ENCODE results near the gene CALCOCO1. TPM values are rescaled to one million over a fixed set of nuclear protein-coding genes. Genes with fewer than 3 reads are reported as not detected.

The CALCOCO1 gene
- total RNA-seq, 1 donor from 2014 or later, result 25.3 TPM

DNA sequence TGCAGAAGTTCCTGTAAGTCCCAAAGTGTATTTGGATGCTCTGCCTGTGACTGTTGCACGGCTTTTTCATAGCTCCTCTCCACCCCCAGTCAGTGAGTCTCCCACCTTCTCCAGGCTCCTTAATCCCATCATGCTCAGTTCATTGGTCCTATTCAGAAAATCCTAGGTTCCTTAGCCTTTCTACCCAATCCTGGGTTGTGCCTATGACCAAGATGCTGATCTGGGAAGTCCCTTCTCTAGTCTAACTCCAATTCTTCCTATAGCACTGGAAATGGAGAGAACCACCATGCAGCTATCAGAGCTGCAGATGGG, 16.8 kb upstream of the CALCOCO1 start:
- DNase-seq (ENCODE audit: low spot score), result peak; percentile 85
- no peaks in the 10 kb centered on the region for H4K20me1 ChIP-seq (ENCODE audit: low read depth)
- H3K36me3 ChIP-seq, result no peaks in the 10 kb centered on the region
- peaks cover 24% of the 10 kb centered on the region for H3F3A ChIP-seq (ENCODE audit: low read depth)
- Mint-ChIP-seq H3K27me3 (ENCODE audit: insufficient read depth, low read depth) (peaks cover 26% of the 10 kb centered on the region), H3K9me3 (no peaks in the 10 kb centered on the region), H3K27ac (no peak overlapping the region), H3K4me3 (peak overlapping the region; percentile 28), H3K4me1 (peaks cover 32% of the 10 kb centered on the region), H3K36me3 (no peaks in the 10 kb centered on the region)
- TF ChIP-seq EZH2phosphoT487 (IDR thresholded peaks at IDR 0.05) (no peak), EZH2 (IDR thresholded peaks at IDR 0.05) (no peak), CTCF (IDR thresholded peaks at IDR 0.05) (no peak)
- peaks cover 94% of the 10 kb centered on the region for H3K27me3 ChIP-seq
- H3K9ac ChIP-seq, result no peak overlapping the region
- no peaks in the 10 kb centered on the region for H3K9me3 ChIP-seq (ENCODE audit: low read depth)
- H3K4me1 ChIP-seq, result peaks cover 54% of the 10 kb centered on the region
- peak overlapping the region; percentile 74 for H3K4me2 ChIP-seq
- H3K4me3 ChIP-seq, result peak overlapping the region; percentile 22
- H3K79me2 ChIP-seq (ENCODE audit: low read depth), result no peaks in the 10 kb centered on the region
- H3K27ac ChIP-seq, result no peak overlapping the region
- no peak overlapping the region for H2AFZ ChIP-seq (replicated peaks)

DNA sequence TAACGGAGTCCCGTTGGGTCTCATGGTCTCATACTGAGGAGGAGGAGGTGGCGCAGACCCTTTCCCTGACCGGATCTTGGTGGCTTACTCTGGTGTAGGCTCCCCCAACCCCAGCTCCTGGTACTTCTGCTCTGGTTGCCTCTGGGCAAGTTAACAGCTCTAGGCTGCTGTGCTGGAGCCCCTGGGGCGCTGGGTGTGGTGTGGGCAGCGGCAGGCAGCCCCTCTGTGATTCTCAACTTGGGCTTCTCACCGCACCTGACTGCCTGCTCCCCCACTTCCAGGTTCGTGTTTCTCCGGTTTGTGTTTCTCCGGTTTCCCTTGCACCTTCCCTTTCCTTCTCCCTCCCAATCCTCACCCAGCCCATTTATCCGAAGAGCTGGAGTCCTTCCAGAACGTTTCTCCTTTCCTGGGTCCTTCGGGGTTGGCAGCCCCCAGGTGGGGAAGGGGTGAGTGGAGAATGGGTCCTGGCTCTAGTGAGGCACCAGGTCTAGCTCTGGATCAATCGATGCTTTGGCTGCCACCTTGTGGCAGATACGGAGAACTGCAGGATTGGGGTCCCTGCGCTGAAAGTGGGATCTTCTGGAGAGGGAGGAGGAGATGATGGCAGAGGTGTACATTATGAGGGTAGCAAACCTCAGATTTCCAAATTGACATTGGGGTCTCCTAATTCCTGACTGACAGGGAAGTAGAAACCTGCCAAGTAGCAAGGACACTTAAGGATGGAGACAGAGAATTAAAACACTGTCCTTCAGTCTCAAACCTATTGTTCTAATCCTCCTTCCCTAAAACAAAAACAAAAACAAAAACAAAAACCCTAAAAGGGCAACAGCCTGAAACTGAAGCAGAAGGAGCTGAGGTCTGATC, 16.2 kb upstream of the CALCOCO1 start:
- Histone ChIP-seq H3K79me2 (ENCODE audit: low read depth) (no peaks in the 10 kb centered on the region), H2AFZ (replicated peaks) (peak overlapping the region; percentile 30), H3K9ac (no peak overlapping the region), H4K20me1 (ENCODE audit: low read depth) (no peaks in the 10 kb centered on the region), H3K4me1 (peaks cover 56% of the 10 kb centered on the region), H3K27ac (no peak overlapping the region), H3K4me2 (peak overlapping the region; percentile 74), H3K9me3 (ENCODE audit: low read depth) (no peaks in the 10 kb centered on the region), H3K36me3 (no peaks in the 10 kb centered on the region), H3K4me3 (peak overlapping the region; percentile 22), H3K27me3 (peaks cover 94% of the 10 kb centered on the region), H3F3A (ENCODE audit: low read depth) (peaks cover 26% of the 10 kb centered on the region)
- TF ChIP-seq EZH2phosphoT487 (IDR thresholded peaks at IDR 0.05) (no peak), EZH2 (IDR thresholded peaks at IDR 0.05) (peak; percentile 52), CTCF (IDR thresholded peaks at IDR 0.05) (peak; percentile 93)
- H3K27me3 Mint-ChIP-seq (ENCODE audit: insufficient read depth, low read depth), result peaks cover 26% of the 10 kb centered on the region
- H3K4me1 Mint-ChIP-seq, result peaks cover 36% of the 10 kb centered on the region
- H3K36me3 Mint-ChIP-seq, result no peaks in the 10 kb centered on the region
- peak; percentile 84 for DNase-seq (ENCODE audit: low spot score)
- peak overlapping the region; percentile 61 for H3K27ac Mint-ChIP-seq
- no peaks in the 10 kb centered on the region for H3K9me3 Mint-ChIP-seq
- peak overlapping the region; percentile 52 for H3K4me3 Mint-ChIP-seq

GRCh38 chr12:53740130-53740491, 12.9 kb upstream of the CALCOCO1 start:
- H3K4me3 Mint-ChIP-seq, result no peak overlapping the region

More at GRCh38 chr12:53740130-53740491, 12.9 kb upstream of the CALCOCO1 start:
- peaks cover 97% of the 10 kb centered on the region for H3K27me3 ChIP-seq
- H3K27ac ChIP-seq, result no peak overlapping the region
- Mint-ChIP-seq H3K27ac (no peak overlapping the region), H3K4me1 (peaks cover 44% of the 10 kb centered on the region), H3K27me3 (ENCODE audit: insufficient read depth, low read depth) (peaks cover 46% of the 10 kb centered on the region), H3K36me3 (no peaks in the 10 kb centered on the region), H3K9me3 (no peaks in the 10 kb centered on the region)
- no peak overlapping the region for H2AFZ ChIP-seq (replicated peaks)
- H3K9me3 ChIP-seq (ENCODE audit: low read depth), result no peaks in the 10 kb centered on the region
- DNase-seq (ENCODE audit: low spot score), result no peak
- no peak for TF ChIP-seq EZH2 (IDR thresholded peaks at IDR 0.05)
- no peak for TF ChIP-seq CTCF (IDR thresholded peaks at IDR 0.05)
- TF ChIP-seq EZH2phosphoT487 (IDR thresholded peaks at IDR 0.05), result no peak
- H4K20me1 ChIP-seq (ENCODE audit: low read depth), result peaks cover 7% of the 10 kb centered on the region
- peak overlapping the region; percentile 77 for H3K4me2 ChIP-seq
- peak overlapping the region; percentile 47 for H3K4me3 ChIP-seq
- H3F3A ChIP-seq (ENCODE audit: low read depth), result peaks cover 35% of the 10 kb centered on the region
- no peak overlapping the region for H3K9ac ChIP-seq
- no peaks in the 10 kb centered on the region for H3K36me3 ChIP-seq
- peaks cover 47% of the 10 kb centered on the region for H3K4me1 ChIP-seq
- no peaks in the 10 kb centered on the region for H3K79me2 ChIP-seq (ENCODE audit: low read depth)
